ENCODE results near the gene TIMP2. TPM values are rescaled to one million over a fixed set of nuclear protein-coding genes. Genes with fewer than 3 reads are reported as not detected.
"Not testable (repeated sequence)": the region's sequence is repeated elsewhere in the genome, so short reads cannot be mapped to it uniquely, and the experiment has no call there.

Gene TIMP2
- total and polyA plus RNA-seq, 4 donors: 203 to 732 (median 577) TPM

GRCh38 chr17:78967782-78968362 lies 42.7 kb upstream of the TIMP2 start:
- Histone ChIP-seq H3K27ac (ENCODE audit: low read depth in 1 of 2, low read length in 2 of 2) (no peak overlapping the region), H3K9me3 (ENCODE audit: control insufficient read depth, low read length) (no peaks in the 10 kb centered on the region), H3K36me3 (ENCODE audit: control insufficient read depth in 1 of 2, insufficient read depth in 2 of 2, low read length in 1 of 2) (no peaks in the 10 kb centered on the region), H3K4me1 (ENCODE audit: control insufficient read depth in 1 of 2, insufficient read depth in 2 of 2, low read length in 2 of 2) (no peaks in the 10 kb centered on the region), H3K4me3 (ENCODE audit: low read length in 2 of 2) (no peak overlapping the region), H3K27me3 (ENCODE audit: control insufficient read depth in 1 of 2, insufficient read depth in 2 of 2, low read length in 1 of 2) (no peaks in the 10 kb centered on the region)
- intact Hi-C loops (cut with DNase I): no loop called here
- ATAC-seq (ENCODE audit: low FRiP score) (no peak), DNase-seq (no peak)
- WGBS, 2 donors: 93 to 94% methylated on average over 21 of the region's 21 CpGs

GRCh38 chr17:78966910-78967600 lies 41.9 kb upstream of the TIMP2 start:
- H3K27me3 ChIP-seq (ENCODE audit: control insufficient read depth in 1 of 2, insufficient read depth in 2 of 2, low read length in 1 of 2): no peaks in the 10 kb centered on the region
- no peak overlapping the region for H3K27ac ChIP-seq (ENCODE audit: low read depth in 1 of 2, low read length in 2 of 2)
- ATAC-seq (ENCODE audit: low FRiP score): no peak
- no peaks in the 10 kb centered on the region for H3K36me3 ChIP-seq (ENCODE audit: control insufficient read depth in 1 of 2, insufficient read depth in 2 of 2, low read length in 1 of 2)
- no peak for DNase-seq
- H3K4me1 ChIP-seq (ENCODE audit: control insufficient read depth in 1 of 2, insufficient read depth in 2 of 2, low read length in 2 of 2): no peaks in the 10 kb centered on the region
- no peaks in the 10 kb centered on the region for H3K9me3 ChIP-seq (ENCODE audit: control insufficient read depth, low read length)
- 87 to 90% methylated on average over 23 of the region's 23 CpGs for WGBS, 2 donors
- no peak overlapping the region for H3K4me3 ChIP-seq (ENCODE audit: low read length in 2 of 2)
- intact Hi-C loops (cut with DNase I): no loop called here

- no peaks in the 10 kb centered on the region for H3K4me1 ChIP-seq (ENCODE audit: control insufficient read depth in 1 of 2, insufficient read depth in 2 of 2, low read length in 2 of 2)
- H3K4me3 ChIP-seq (ENCODE audit: low read length in 2 of 2): no peak overlapping the region
- DNase-seq: no peak
- no peak for ATAC-seq (ENCODE audit: low FRiP score)
- intact Hi-C loops (cut with DNase I): no loop called here
- WGBS, 2 donors: 91% methylated on average over 26 of the region's 26 CpGs
- H3K9me3 ChIP-seq (ENCODE audit: control insufficient read depth, low read length): no peaks in the 10 kb centered on the region
- no peaks in the 10 kb centered on the region for H3K27me3 ChIP-seq (ENCODE audit: control insufficient read depth in 1 of 2, insufficient read depth in 2 of 2, low read length in 1 of 2)
- H3K27ac ChIP-seq (ENCODE audit: low read depth in 1 of 2, low read length in 2 of 2): no peak overlapping the region
- no peaks in the 10 kb centered on the region for H3K36me3 ChIP-seq (ENCODE audit: control insufficient read depth in 1 of 2, insufficient read depth in 2 of 2, low read length in 1 of 2)
These were observed 41.1 kb upstream of the TIMP2 start for GRCh38 chr17:78966123-78966813.

- DNase-seq: no peak
- intact Hi-C loops (cut with DNase I): no loop called here
- H3K9me3 ChIP-seq (ENCODE audit: control insufficient read depth, low read length): no peaks in the 10 kb centered on the region
- 94% methylated on average over 8 of the region's 8 CpGs for WGBS, 2 donors
- no peaks in the 10 kb centered on the region for H3K27me3 ChIP-seq (ENCODE audit: control insufficient read depth in 1 of 2, insufficient read depth in 2 of 2, low read length in 1 of 2)
- H3K4me1 ChIP-seq (ENCODE audit: control insufficient read depth in 1 of 2, insufficient read depth in 2 of 2, low read length in 2 of 2): no peaks in the 10 kb centered on the region
- H3K4me3 ChIP-seq (ENCODE audit: low read length in 2 of 2): no peak overlapping the region
- no peak for ATAC-seq (ENCODE audit: low FRiP score)
- H3K27ac ChIP-seq (ENCODE audit: low read depth in 1 of 2, low read length in 2 of 2): no peak overlapping the region
- no peaks in the 10 kb centered on the region for H3K36me3 ChIP-seq (ENCODE audit: control insufficient read depth in 1 of 2, insufficient read depth in 2 of 2, low read length in 1 of 2)
These were observed 40.3 kb upstream of the TIMP2 start for GRCh38 chr17:78965491-78965924.

GRCh38 chr17:78963378-78963777 lies 38.2 kb upstream of the TIMP2 start:
- no peaks in the 10 kb centered on the region for H3K4me1 ChIP-seq (ENCODE audit: control insufficient read depth in 1 of 2, insufficient read depth in 2 of 2, low read length in 2 of 2)
- H3K9me3 ChIP-seq (ENCODE audit: control insufficient read depth, low read length): no peaks in the 10 kb centered on the region
- no peak overlapping the region for H3K27ac ChIP-seq (ENCODE audit: low read depth in 1 of 2, low read length in 2 of 2)
- WGBS, 2 donors: 94 to 97% methylated on average over 6 of the region's 6 CpGs
- no peak overlapping the region for H3K4me3 ChIP-seq (ENCODE audit: low read length in 2 of 2)
- intact Hi-C loops (cut with DNase I): no loop called here
- H3K36me3 ChIP-seq (ENCODE audit: control insufficient read depth in 1 of 2, insufficient read depth in 2 of 2, low read length in 1 of 2): no peaks in the 10 kb centered on the region
- DNase-seq (no peak), ATAC-seq (ENCODE audit: low FRiP score) (no peak)
- H3K27me3 ChIP-seq (ENCODE audit: control insufficient read depth in 1 of 2, insufficient read depth in 2 of 2, low read length in 1 of 2): no peaks in the 10 kb centered on the region

- intact Hi-C loops (cut with DNase I); DNase-seq; H3K4me1 ChIP-seq (ENCODE audit: control insufficient read depth in 1 of 2, insufficient read depth in 2 of 2, low read length in 2 of 2); ATAC-seq (ENCODE audit: low FRiP score); H3K4me3 ChIP-seq (ENCODE audit: low read length in 2 of 2); H3K9me3 ChIP-seq (ENCODE audit: control insufficient read depth, low read length); H3K27ac ChIP-seq (ENCODE audit: low read depth in 1 of 2, low read length in 2 of 2); H3K27me3 ChIP-seq (ENCODE audit: control insufficient read depth in 1 of 2, insufficient read depth in 2 of 2, low read length in 1 of 2); H3K36me3 ChIP-seq (ENCODE audit: control insufficient read depth in 1 of 2, insufficient read depth in 2 of 2, low read length in 1 of 2): not testable (repeated sequence)
- WGBS, 2 donors: 90 to 96% methylated on average over 6 to 8 of the region's 8 CpGs
These were observed 37.8 kb upstream of the TIMP2 start for GRCh38 chr17:78962984-78963348.

- no peak overlapping the region for H3K4me3 ChIP-seq (ENCODE audit: low read length in 2 of 2)
- no peaks in the 10 kb centered on the region for H3K27me3 ChIP-seq (ENCODE audit: control insufficient read depth in 1 of 2, insufficient read depth in 2 of 2, low read length in 1 of 2)
- DNase-seq (no peak), ATAC-seq (ENCODE audit: low FRiP score) (no peak)
- no peaks in the 10 kb centered on the region for H3K36me3 ChIP-seq (ENCODE audit: control insufficient read depth in 1 of 2, insufficient read depth in 2 of 2, low read length in 1 of 2)
- 86 to 88% methylated on average over 19 of the region's 19 CpGs for WGBS, 2 donors
- H3K4me1 ChIP-seq (ENCODE audit: control insufficient read depth in 1 of 2, insufficient read depth in 2 of 2, low read length in 2 of 2): no peaks in the 10 kb centered on the region
- H3K9me3 ChIP-seq (ENCODE audit: control insufficient read depth, low read length): no peaks in the 10 kb centered on the region
- H3K27ac ChIP-seq (ENCODE audit: low read depth in 1 of 2, low read length in 2 of 2): no peak overlapping the region
- intact Hi-C loops (cut with DNase I): no loop called here
These were observed 37.3 kb upstream of the TIMP2 start for GRCh38 chr17:78962345-78962983.

GRCh38 chr17:78961571-78961970 lies 36.4 kb upstream of the TIMP2 start:
- no peaks in the 10 kb centered on the region for H3K9me3 ChIP-seq (ENCODE audit: control insufficient read depth, low read length)
- H3K27ac ChIP-seq (ENCODE audit: low read depth in 1 of 2, low read length in 2 of 2): no peak overlapping the region
- DNase-seq (no peak), ATAC-seq (ENCODE audit: low FRiP score) (no peak)
- 95 to 96% methylated on average over 4 of the region's 4 CpGs for WGBS, 2 donors
- intact Hi-C loops (cut with DNase I): no loop called here
- H3K27me3 ChIP-seq (ENCODE audit: control insufficient read depth in 1 of 2, insufficient read depth in 2 of 2, low read length in 1 of 2): no peaks in the 10 kb centered on the region
- no peak overlapping the region for H3K4me3 ChIP-seq (ENCODE audit: low read length in 2 of 2)
- H3K36me3 ChIP-seq (ENCODE audit: control insufficient read depth in 1 of 2, insufficient read depth in 2 of 2, low read length in 1 of 2): no peaks in the 10 kb centered on the region
- no peaks in the 10 kb centered on the region for H3K4me1 ChIP-seq (ENCODE audit: control insufficient read depth in 1 of 2, insufficient read depth in 2 of 2, low read length in 2 of 2)
